AG08396 (cell line): ENCODE results near the gene NEK6.

Source experiments
- DNase-seq: peaks from one replicate; pipeline ENCODE4 v3.0.0; 2012; ENCODE audit warnings: low spot score, mixed read lengths

NEK6 gene

GRCh38 chr9:124296796-124297550 lies 39.2 kb downstream of the NEK6 start:
- DNase-seq, result no peak

- DNase-seq, result peak; percentile 92
Measured at GRCh38 chr9:124297551-124297901, 39.8 kb downstream of the NEK6 start.

- DNase-seq, result no peak
Measured at GRCh38 chr9:124297915-124298645, 40.3 kb downstream of the NEK6 start.

- no peak for DNase-seq
Measured at GRCh38 chr9:124298646-124299235, 41.0 kb downstream of the NEK6 start.

- DNase-seq, result no peak
Measured at GRCh38 chr9:124299515-124300090, 41.9 kb downstream of the NEK6 start.

GRCh38 chr9:124300312-124300711 lies 42.6 kb downstream of the NEK6 start:
- no peak for DNase-seq

GRCh38 chr9:124302921-124303320 lies 45.2 kb downstream of the NEK6 start:
- DNase-seq, result no peak

GRCh38 chr9:124303762-124304161 lies 46.0 kb downstream of the NEK6 start:
- DNase-seq, result no peak

- no peak for DNase-seq
Measured at GRCh38 chr9:124304285-124304684, 46.5 kb downstream of the NEK6 start.

GRCh38 chr9:124306098-124306735 lies 48.5 kb downstream of the NEK6 start:
- DNase-seq, result peak; percentile 83

GRCh38 chr9:124307379-124308030 lies 49.8 kb downstream of the NEK6 start:
- DNase-seq, result no peak

GRCh38 chr9:124308606-124309491 lies 51.1 kb downstream of the NEK6 start:
- no peak for DNase-seq

GRCh38 chr9:124309667-124310084 lies 51.9 kb downstream of the NEK6 start:
- peak; percentile 92 for DNase-seq

GRCh38 chr9:124311283-124311682 lies 53.5 kb downstream of the NEK6 start:
- no peak for DNase-seq

GRCh38 chr9:124312290-124313265 lies 54.8 kb downstream of the NEK6 start:
- DNase-seq, result no peak

GRCh38 chr9:124313940-124314339 lies 56.2 kb downstream of the NEK6 start:
- DNase-seq, result no peak

GRCh38 chr9:124315882-124316281 lies 58.1 kb downstream of the NEK6 start:
- no peak for DNase-seq

- DNase-seq, result peak; percentile 91
Measured at GRCh38 chr9:124320062-124320973, 62.6 kb downstream of the NEK6 start.
